ENCODE results near the gene KYNU. TPM values are rescaled to one million over a fixed set of nuclear protein-coding genes. Genes with fewer than 3 reads are reported as not detected.
A peak's percentile ranks its signal among the peaks of the same experiment; 100 is the strongest.

The KYNU gene
- total and polyA plus RNA-seq, 9 of the 15 experiments (the other 6 are each of a cell fraction or from before 2014, with no cell fraction given), result 2.6 to 11.6 (median 7.2) TPM

DNA sequence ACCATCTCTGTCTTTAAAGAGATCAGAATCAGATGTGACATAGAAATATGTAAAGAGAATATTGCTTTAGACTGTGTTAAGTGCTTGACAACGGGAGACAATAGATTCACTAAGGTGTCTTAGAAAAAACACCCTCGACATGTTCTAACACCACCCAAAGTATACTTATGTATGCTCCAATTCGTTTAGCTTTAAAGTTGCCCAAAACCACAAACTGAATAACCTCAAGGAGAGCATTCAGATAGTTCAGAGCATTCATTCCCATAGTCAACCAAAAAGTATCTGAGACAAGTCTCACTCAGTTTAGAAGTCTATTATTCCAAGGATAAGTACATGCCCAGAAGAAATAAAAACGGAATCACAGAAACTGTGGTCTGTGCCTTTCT, 96.4 kb downstream of the KYNU start (continued):
- no peak for TF ChIP-seq ZKSCAN3 (CRISPR knock-in tag; IDR thresholded peaks at IDR 0.05)
- TF ChIP-seq NCOR1 (IDR thresholded peaks at IDR 0.05), result no peak
- TF ChIP-seq ZNF707 (CRISPR knock-in tag; conservative IDR thresholded peaks at IDR 0.05), result no peak
- no peak for TF ChIP-seq MEF2A (IDR thresholded peaks at IDR 0.05; ENCODE audit: control insufficient read depth, low read depth, low read length)
- no peak for TF ChIP-seq AFF1 (IDR thresholded peaks at IDR 0.05; ENCODE audit: low read depth in 1 of 2, partially characterized antibody in 2 of 2)

GRCh38 chr2:142974288-142975024, 97.0 kb downstream of the KYNU start:
- H2AFZ ChIP-seq (ENCODE audit: low read depth, low read length), result no peak overlapping the region
- ChIA-PET CTCF (ENCODE audit: low intra/inter-chr PET ratio) (no interaction called here), POLR2A (no interaction called here)
- H3K27ac ChIP-seq (ENCODE audit: extremely low read depth, low read depth, low read length), result no peak overlapping the region
- H3K9me1 ChIP-seq (ENCODE audit: control insufficient read depth, insufficient read depth, low read length), result no peaks in the 10 kb centered on the region
- no peak overlapping the region for H3K9ac ChIP-seq (ENCODE audit: insufficient read depth in 1 of 2, low read depth in 2 of 2, low read length in 2 of 2)
- no peak overlapping the region for H3K4me3 ChIP-seq
- 10% methylated on average over 3 of the region's 3 CpGs for WGBS (ENCODE audit: insufficient coverage, low coverage, missing lambda C conversion rate)
- intact Hi-C loops (cut with micrococcal nuclease), result no loop called here
- H4K20me1 ChIP-seq (replicated peaks; ENCODE audit: control insufficient read depth, insufficient read depth, low read length), result no peaks in the 10 kb centered on the region
- FAIRE-seq (no peak), ATAC-seq (no peak), DNase-seq (ENCODE audit: extremely low read depth in 1 of 4, low spot score in 3 of 4) (peak in 1 of 4 experiments; percentile 7)
- H3K36me3 ChIP-seq (ENCODE audit: control insufficient read depth, insufficient read depth, low read length), result no peaks in the 10 kb centered on the region
- no peaks in the 10 kb centered on the region for H3K79me2 ChIP-seq (ENCODE audit: control insufficient read depth, insufficient read depth, low read length)
- H3K9me3 ChIP-seq (replicated peaks; ENCODE audit: control insufficient read depth, insufficient read depth, low read depth, low read length), result no peaks in the 10 kb centered on the region
- in situ Hi-C loops (cut with MboI), result loop anchor here (25.0 kb wide), 1 partner anchor 287 kb away; no protein-coding TSS in a partner anchor
- no peak overlapping the region for H3K4me2 ChIP-seq (ENCODE audit: insufficient read depth, low read length)
- no TSS peak for BruUV-seq (replicated peaks)
- no peaks in the 10 kb centered on the region for H3K4me1 ChIP-seq (replicated peaks in 1 of 2; ENCODE audit: control insufficient read depth in 2 of 2, insufficient read depth in 2 of 2, low read length in 2 of 2)
- H3K27me3 ChIP-seq (ENCODE audit: control insufficient read depth in 2 of 2, insufficient read depth in 2 of 2, low read length in 2 of 2), result no peaks in the 10 kb centered on the region
- no peak for TF ChIP-seq ZBTB17 (CRISPR knock-in tag; IDR thresholded peaks at IDR 0.05)
- TF ChIP-seq CHD4 (IDR thresholded peaks at IDR 0.05; ENCODE audit: insufficient read depth, insufficient replicate concordance, low read depth, low read length, poor library complexity, severe bottlenecking), result no peak
- no peak for TF ChIP-seq KDM5B (IDR thresholded peaks at IDR 0.05; ENCODE audit: insufficient replicate concordance, low read depth, low read length)
- TF ChIP-seq SIN3B (IDR thresholded peaks at IDR 0.05; ENCODE audit: low read depth), result no peak
- TF ChIP-seq HBP1 (CRISPR knock-in tag; IDR thresholded peaks at IDR 0.05), result no peak
- 0 out of 2 replicates have a peak, but pooled peaks have one; percentile 28 for TF ChIP-seq NFE2 (IDR thresholded peaks at IDR 0.05; ENCODE audit: low read depth)
- TF ChIP-seq HOXB6 (CRISPR knock-in tag; IDR thresholded peaks at IDR 0.05; ENCODE audit: borderline replicate concordance), result no peak
- TF ChIP-seq, protein P1, sequence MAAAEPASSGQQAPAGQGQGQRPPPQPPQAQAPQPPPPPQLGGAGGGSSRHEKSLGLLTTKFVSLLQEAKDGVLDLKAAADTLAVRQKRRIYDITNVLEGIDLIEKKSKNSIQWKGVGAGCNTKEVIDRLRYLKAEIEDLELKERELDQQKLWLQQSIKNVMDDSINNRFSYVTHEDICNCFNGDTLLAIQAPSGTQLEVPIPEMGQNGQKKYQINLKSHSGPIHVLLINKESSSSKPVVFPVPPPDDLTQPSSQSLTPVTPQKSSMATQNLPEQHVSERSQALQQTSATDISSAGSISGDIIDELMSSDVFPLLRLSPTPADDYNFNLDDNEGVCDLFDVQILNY (CRISPR knock-in tag; IDR thresholded peaks at IDR 0.05), result no peak
- TF ChIP-seq MAFG (tag; conservative IDR thresholded peaks at IDR 0.05), result 0 out of 2 replicates have a peak, but pooled peaks have one; percentile 6
- no peak for TF ChIP-seq DNMT1 (IDR thresholded peaks at IDR 0.05)

Data from K562 (cell line).